Measurements from ENCODE around the gene FAU. TPM values are rescaled to one million over a fixed set of nuclear protein-coding genes. Genes with fewer than 3 reads are reported as not detected.

Gene FAU
- total RNA-seq, 1 donor from 2014 or later = 734 TPM

DNA sequence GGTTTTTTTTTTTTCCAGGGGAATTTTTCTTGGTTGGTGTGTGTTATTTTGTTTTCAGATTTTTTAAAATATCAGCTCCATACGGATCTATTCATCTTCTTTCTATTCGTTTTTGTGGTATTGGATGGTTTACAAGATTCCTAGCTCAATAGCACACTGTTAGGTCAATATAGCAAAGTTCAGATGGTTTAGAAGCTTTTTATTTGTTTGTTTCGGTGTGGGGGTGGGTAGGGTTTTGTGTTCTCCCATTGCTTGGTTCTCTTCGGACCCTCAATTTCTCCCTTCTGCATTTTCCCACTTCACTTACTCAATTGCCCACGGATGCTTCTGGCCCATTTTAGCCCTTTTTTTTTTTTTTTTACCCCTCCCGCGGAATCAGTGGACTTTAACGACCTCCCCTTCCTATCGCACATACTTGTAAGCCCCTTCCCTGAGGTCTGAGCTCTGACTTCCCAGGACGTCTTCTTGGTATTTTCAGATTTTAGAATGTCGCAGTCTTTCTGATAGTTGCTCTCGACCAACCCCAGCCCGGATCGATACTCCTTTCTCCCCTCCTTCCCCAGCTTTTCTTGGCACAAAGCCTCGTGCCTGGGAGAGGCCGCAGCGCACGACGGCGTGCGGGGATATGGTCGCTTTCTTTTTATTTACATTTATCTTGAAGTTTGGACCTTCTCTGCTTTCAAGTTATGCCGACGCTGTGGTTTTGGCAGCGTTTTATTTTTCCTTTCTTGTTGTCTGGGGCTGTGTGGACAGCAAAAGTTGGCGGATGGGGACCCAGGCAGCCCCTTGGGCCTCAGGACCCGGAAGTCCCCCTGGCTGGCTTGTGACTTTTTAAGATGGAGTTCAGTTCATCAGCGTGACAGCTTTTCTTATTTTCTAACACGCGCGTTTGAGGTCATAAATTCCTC lies 43.7 kb upstream of the FAU start:
- Mint-ChIP-seq H3K4me3 (ENCODE audit: unreplicated experiment) (no peak overlapping the region), H3K36me3 (ENCODE audit: unreplicated experiment) (no peaks in the 10 kb centered on the region), H3K4me1 (ENCODE audit: unreplicated experiment) (peaks cover 14% of the 10 kb centered on the region), H3K9me3 (ENCODE audit: unreplicated experiment) (no peaks in the 10 kb centered on the region), H3K27ac (ENCODE audit: unreplicated experiment) (no peak overlapping the region), H3K27me3 (ENCODE audit: unreplicated experiment) (no peaks in the 10 kb centered on the region)
- DNase-seq (ENCODE audit: extremely low spot score, unreplicated experiment) = no peak
- TF ChIP-seq, protein P1, sequence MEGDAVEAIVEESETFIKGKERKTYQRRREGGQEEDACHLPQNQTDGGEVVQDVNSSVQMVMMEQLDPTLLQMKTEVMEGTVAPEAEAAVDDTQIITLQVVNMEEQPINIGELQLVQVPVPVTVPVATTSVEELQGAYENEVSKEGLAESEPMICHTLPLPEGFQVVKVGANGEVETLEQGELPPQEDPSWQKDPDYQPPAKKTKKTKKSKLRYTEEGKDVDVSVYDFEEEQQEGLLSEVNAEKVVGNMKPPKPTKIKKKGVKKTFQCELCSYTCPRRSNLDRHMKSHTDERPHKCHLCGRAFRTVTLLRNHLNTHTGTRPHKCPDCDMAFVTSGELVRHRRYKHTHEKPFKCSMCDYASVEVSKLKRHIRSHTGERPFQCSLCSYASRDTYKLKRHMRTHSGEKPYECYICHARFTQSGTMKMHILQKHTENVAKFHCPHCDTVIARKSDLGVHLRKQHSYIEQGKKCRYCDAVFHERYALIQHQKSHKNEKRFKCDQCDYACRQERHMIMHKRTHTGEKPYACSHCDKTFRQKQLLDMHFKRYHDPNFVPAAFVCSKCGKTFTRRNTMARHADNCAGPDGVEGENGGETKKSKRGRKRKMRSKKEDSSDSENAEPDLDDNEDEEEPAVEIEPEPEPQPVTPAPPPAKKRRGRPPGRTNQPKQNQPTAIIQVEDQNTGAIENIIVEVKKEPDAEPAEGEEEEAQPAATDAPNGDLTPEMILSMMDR (IDR thresholded peaks at IDR 0.05) = no peak

DNA sequence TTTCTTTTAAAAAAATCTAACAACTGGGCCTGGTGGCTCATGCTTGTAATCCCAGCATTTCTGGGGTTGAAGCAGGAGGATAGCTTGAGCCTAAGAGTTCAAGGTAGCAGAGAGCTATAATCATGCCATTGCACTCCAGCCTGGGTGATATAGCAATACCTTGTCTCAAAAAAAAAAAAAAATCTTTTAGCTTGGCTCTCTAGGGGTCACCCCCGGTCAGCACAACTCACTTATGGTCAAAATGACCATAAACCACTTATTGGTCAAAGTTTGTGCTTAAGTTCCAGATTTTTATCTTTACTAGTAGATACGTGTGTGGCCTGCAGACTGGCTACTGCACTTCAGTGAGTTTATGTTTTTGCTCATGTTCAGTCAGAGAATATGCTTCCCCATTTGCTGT lies 41.8 kb upstream of the FAU start:
- Mint-ChIP-seq H3K4me1 (ENCODE audit: unreplicated experiment) (peaks cover 3% of the 10 kb centered on the region), H3K27ac (ENCODE audit: unreplicated experiment) (no peak overlapping the region), H3K9me3 (ENCODE audit: unreplicated experiment) (no peaks in the 10 kb centered on the region), H3K36me3 (ENCODE audit: unreplicated experiment) (no peaks in the 10 kb centered on the region), H3K27me3 (ENCODE audit: unreplicated experiment) (peaks cover 9% of the 10 kb centered on the region), H3K4me3 (ENCODE audit: unreplicated experiment) (no peak overlapping the region)
- DNase-seq (ENCODE audit: extremely low spot score, unreplicated experiment) = no peak
- TF ChIP-seq, protein P1 (IDR thresholded peaks at IDR 0.05) = no peak

DNA sequence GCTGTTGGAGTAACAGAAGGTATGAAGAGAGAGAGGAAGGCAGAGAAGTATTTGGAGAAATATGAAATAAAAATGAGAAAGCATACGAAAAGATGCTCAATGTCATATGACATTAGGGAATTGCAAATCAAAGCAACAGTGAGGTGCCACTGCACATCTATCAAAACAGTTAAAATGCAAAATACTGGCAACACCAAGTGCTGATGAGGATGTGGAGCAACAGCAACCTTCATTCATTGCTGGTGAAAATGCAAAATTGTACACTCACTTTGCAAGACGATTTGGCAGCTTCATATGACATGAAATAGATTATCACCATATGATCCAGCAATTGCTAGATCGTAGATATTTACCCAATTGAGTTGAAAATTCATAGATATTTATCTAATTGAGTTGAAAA lies 38.7 kb upstream of the FAU start:
- Mint-ChIP-seq H3K4me3 (ENCODE audit: unreplicated experiment) (no peak overlapping the region), H3K27me3 (ENCODE audit: unreplicated experiment) (peaks cover 9% of the 10 kb centered on the region), H3K27ac (ENCODE audit: unreplicated experiment) (no peak overlapping the region), H3K4me1 (ENCODE audit: unreplicated experiment) (no peaks in the 10 kb centered on the region), H3K36me3 (ENCODE audit: unreplicated experiment) (no peaks in the 10 kb centered on the region), H3K9me3 (ENCODE audit: unreplicated experiment) (no peaks in the 10 kb centered on the region)
- no peak for DNase-seq (ENCODE audit: extremely low spot score, unreplicated experiment)
- TF ChIP-seq, protein P1 (IDR thresholded peaks at IDR 0.05) = no peak

DNA sequence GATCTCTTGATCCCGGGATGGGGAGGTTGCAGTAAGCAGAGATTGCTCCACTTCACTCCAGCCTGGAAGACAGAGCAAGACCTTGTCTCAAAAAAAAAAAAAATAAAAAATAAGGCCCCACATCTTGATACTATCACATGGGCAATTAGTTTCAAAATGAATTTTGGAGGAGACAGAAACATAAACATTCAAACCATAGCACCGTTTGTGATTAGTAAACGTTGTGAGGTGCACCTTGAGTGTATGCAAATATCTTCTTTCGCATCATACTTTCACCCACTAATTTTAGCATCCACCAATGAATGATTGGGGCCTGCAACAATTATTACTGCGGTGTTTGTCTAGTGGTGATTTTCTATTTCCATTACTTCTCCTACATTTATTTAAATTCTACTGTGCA lies 37.1 kb upstream of the FAU start:
- H3K4me1 Mint-ChIP-seq (ENCODE audit: unreplicated experiment) = no peaks in the 10 kb centered on the region
- TF ChIP-seq, protein P1 (IDR thresholded peaks at IDR 0.05) = no peak
- H3K27me3 Mint-ChIP-seq (ENCODE audit: unreplicated experiment) = peaks cover 9% of the 10 kb centered on the region
- DNase-seq (ENCODE audit: extremely low spot score, unreplicated experiment) = no peak
- no peaks in the 10 kb centered on the region for H3K9me3 Mint-ChIP-seq (ENCODE audit: unreplicated experiment)
- no peak overlapping the region for H3K27ac Mint-ChIP-seq (ENCODE audit: unreplicated experiment)
- no peaks in the 10 kb centered on the region for H3K36me3 Mint-ChIP-seq (ENCODE audit: unreplicated experiment)
- H3K4me3 Mint-ChIP-seq (ENCODE audit: unreplicated experiment) = no peak overlapping the region

DNA sequence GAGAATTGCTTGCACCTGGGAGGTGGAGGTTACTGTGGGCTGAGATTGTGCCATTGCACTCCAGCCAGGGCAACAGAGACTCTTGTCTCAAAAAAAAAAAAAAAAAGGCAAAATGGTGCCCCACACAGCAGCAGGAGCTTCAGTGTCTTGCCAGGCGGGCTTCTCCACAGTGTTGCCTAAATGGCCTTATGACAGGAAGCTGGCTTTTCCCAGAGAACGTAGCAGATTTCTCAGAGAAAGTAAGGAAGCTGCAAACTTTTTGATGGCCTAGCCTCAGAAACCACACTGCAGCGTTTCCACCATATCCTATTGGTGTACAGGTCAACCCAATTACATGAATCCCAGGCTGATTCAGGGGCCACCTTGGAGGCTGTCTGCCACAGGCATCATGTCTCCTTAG lies 35.4 kb upstream of the FAU start:
- H3K9me3 Mint-ChIP-seq (ENCODE audit: unreplicated experiment) = no peaks in the 10 kb centered on the region
- no peaks in the 10 kb centered on the region for H3K36me3 Mint-ChIP-seq (ENCODE audit: unreplicated experiment)
- H3K4me1 Mint-ChIP-seq (ENCODE audit: unreplicated experiment) = no peaks in the 10 kb centered on the region
- no peak overlapping the region for H3K4me3 Mint-ChIP-seq (ENCODE audit: unreplicated experiment)
- TF ChIP-seq, protein P1 (IDR thresholded peaks at IDR 0.05) = no peak
- H3K27ac Mint-ChIP-seq (ENCODE audit: unreplicated experiment) = no peak overlapping the region
- no peak for DNase-seq (ENCODE audit: extremely low spot score, unreplicated experiment)
- peaks cover 9% of the 10 kb centered on the region for H3K27me3 Mint-ChIP-seq (ENCODE audit: unreplicated experiment)

Measured in osteocyte (in vitro differentiated cells).